IMR-90 (cell line): ENCODE data around the gene VPS37B. TPM values are rescaled to one million over a fixed set of nuclear protein-coding genes. Genes with fewer than 3 reads are reported as not detected.

Experiments
- ATAC-seq: fragments of 200-7000 bp; cut with Tn5 transposase; 2 replicates; pipeline ENCODE4 v1.9.1; 2020; ENCODE audit warnings: low read depth, mild to moderate bottlenecking, moderate library complexity
- BruUV-seq: library from RNA; stranded (reverse); fragments of 400-500 nt; replicated peaks from 2 replicates; lab custom pipeline; 2021; lab: Mats Ljungman, UMichigan
- CTCF ChIA-PET: fragments of 300-600 bp; formaldehyde crosslinking; extraction: SDS; loops from one replicate; lab custom pipeline; 2021; ENCODE audit warnings: antibody characterized with exemption; lab: Yijun Ruan, JAX
- POLR2A ChIA-PET: fragments of 300-600 bp; sonication (Branson Sonifier 250); formaldehyde crosslinking; loops from one replicate; lab custom pipeline; 2022; ENCODE audit warnings: antibody characterized with exemption; ENCODE audit not compliant: unreplicated experiment; lab: Charles Lee
- DNase-seq: peaks from one replicate; pipeline ENCODE4 v3.0.0; 2013
- H2AFZ ChIP-seq: replicated peaks from 2 replicates; pipeline ENCODE3; 2013; ENCODE audit warnings: low read length, mild to moderate bottlenecking; ENCODE audit not compliant: poor library complexity
- H2AK5ac ChIP-seq: 2 replicates; pipeline ENCODE4 v1.6.1; 2013; ENCODE audit warnings: low read depth, low read length, inconsistent platforms
- H2AK9ac ChIP-seq: replicated peaks from 2 replicates; pipeline ENCODE3; 2013; ENCODE audit warnings: mild to moderate bottlenecking, low read depth, low read length, moderate library complexity; ENCODE audit not compliant: poor library complexity
- H2BK120ac ChIP-seq: 2 replicates; pipeline ENCODE4 v1.6.1; 2013; ENCODE audit warnings: low read depth, low read length, inconsistent platforms
- H2BK15ac ChIP-seq: 3 replicates; pipeline ENCODE4 v1.6.1; 2013; ENCODE audit warnings: low read depth, low read length, inconsistent platforms
- H2BK20ac ChIP-seq: 2 replicates; pipeline ENCODE4 v1.6.1; 2013; ENCODE audit warnings: low read depth, mild to moderate bottlenecking, inconsistent platforms, low read length, moderate library complexity
- H2BK5ac ChIP-seq: 2 replicates; pipeline ENCODE4 v1.6.1; 2013; ENCODE audit warnings: mild to moderate bottlenecking, low read depth, low read length, inconsistent platforms; ENCODE audit not compliant: poor library complexity, severe bottlenecking
- H3K14ac ChIP-seq: replicated peaks from 2 replicates; pipeline ENCODE4 v1.6.1; 2013; ENCODE audit warnings: low read depth, low read length, inconsistent platforms
- H3K18ac ChIP-seq: 2 replicates; pipeline ENCODE4 v1.6.1; 2013; ENCODE audit warnings: low read depth, low read length, control low read depth
- H3K23ac ChIP-seq: 2 replicates; pipeline ENCODE4 v1.6.1; 2013; ENCODE audit warnings: low read depth, low read length, inconsistent platforms
- H3K27ac ChIP-seq: 2 replicates; pipeline ENCODE4 v1.5.1; 2013; ENCODE audit warnings: mild to moderate bottlenecking, control low read depth, low read length; ENCODE audit not compliant: insufficient read depth
- H3K27me3 ChIP-seq: 2 replicates; pipeline ENCODE4 v1.6.1; 2013; ENCODE audit warnings: low read length; ENCODE audit not compliant: control insufficient read depth, insufficient read depth
- H3K36me3 ChIP-seq: 2 replicates; pipeline ENCODE4 v1.6.1; 2013; ENCODE audit warnings: low read length, mixed read lengths; ENCODE audit not compliant: control insufficient read depth, insufficient read depth
- H3K4ac ChIP-seq: 2 replicates; pipeline ENCODE4 v1.6.1; 2013; ENCODE audit warnings: low read depth, low read length, inconsistent platforms
- H3K4me1 ChIP-seq: 2 replicates; pipeline ENCODE4 v1.6.1; 2013; ENCODE audit warnings: low read length, mixed read lengths; ENCODE audit not compliant: control insufficient read depth, insufficient read depth
- H3K4me2 ChIP-seq: 2 replicates; pipeline ENCODE4 v1.6.1; 2013; ENCODE audit warnings: low read depth, mild to moderate bottlenecking, control low read depth, low read length, moderate library complexity
- H3K4me3 ChIP-seq: 2 replicates; pipeline ENCODE4 v1.5.1; 2013; ENCODE audit warnings: low read depth, mild to moderate bottlenecking, control low read depth, low read length, moderate library complexity; ENCODE audit not compliant: insufficient read depth
- H3K56ac ChIP-seq: 2 replicates; pipeline ENCODE4 v1.6.1; 2013; ENCODE audit warnings: low read length, inconsistent platforms; ENCODE audit not compliant: insufficient read depth; ENCODE audit errors: extremely low read depth
- H3K79me1 ChIP-seq, 2 experiments: 2 replicates each; pipeline ENCODE4 v1.6.1; 2013; ENCODE audit warnings: low read length in 2 of 2, inconsistent platforms in 1 of 2, low read depth in 1 of 2
- H3K9ac ChIP-seq: 2 replicates; pipeline ENCODE4 v1.6.1; 2013; ENCODE audit warnings: low read depth, low read length, control low read depth
- H3K9me1 ChIP-seq: 2 replicates; pipeline ENCODE4 v1.6.1; 2013; ENCODE audit warnings: low read length, inconsistent platforms; ENCODE audit not compliant: insufficient read depth
- H3K9me3 ChIP-seq: 2 replicates; pipeline ENCODE4 v1.6.1; 2013; ENCODE audit warnings: low read length; ENCODE audit not compliant: control insufficient read depth, insufficient read depth
- H4K20me1 ChIP-seq: 2 replicates; pipeline ENCODE4 v1.6.1; 2013; ENCODE audit warnings: low read length, inconsistent platforms; ENCODE audit not compliant: insufficient read depth
- H4K5ac ChIP-seq: 2 replicates; pipeline ENCODE4 v1.6.1; 2013; ENCODE audit warnings: mild to moderate bottlenecking, low read depth, low read length, control low read depth
- H4K8ac ChIP-seq, 2 experiments: 2 replicates each; pipeline ENCODE4 v1.6.1; 2013; ENCODE audit warnings: low read depth in 2 of 2, low read length in 2 of 2, control low read depth in 1 of 2, inconsistent platforms in 1 of 2
- H4K91ac ChIP-seq: 2 replicates; pipeline ENCODE4 v1.6.1; 2013; ENCODE audit warnings: low read depth, low read length, inconsistent platforms; ENCODE audit not compliant: insufficient read depth
- CHD1 ChIP-seq: IDR thresholded peaks from 2 replicates; pipeline ENCODE4 v1.6.1; 2012; ENCODE audit warnings: low read depth, low read length, improper control_type of control experiment
- FOS ChIP-seq: fragments of 150-350 bp; IDR thresholded peaks from 2 replicates; pipeline ENCODE4 v1.6.1; 2016; ENCODE audit warnings: low read depth, low read length
- MAFK ChIP-seq: IDR thresholded peaks from 2 replicates; pipeline ENCODE4 v1.6.1; 2012; ENCODE audit warnings: low read depth, low read length, improper control_type of control experiment
- MAZ ChIP-seq: IDR thresholded peaks from 2 replicates; pipeline ENCODE4 v1.6.1; 2012; ENCODE audit warnings: low read depth, mild to moderate bottlenecking, low read length, improper control_type of control experiment, moderate library complexity, borderline replicate concordance
- MXI1 ChIP-seq: IDR thresholded peaks from 2 replicates; pipeline ENCODE4 v1.6.1; 2012; ENCODE audit warnings: low read depth, mild to moderate bottlenecking, low read length, moderate library complexity, borderline replicate concordance
- NFE2L2 ChIP-seq: fragments of 150-350 bp; IDR thresholded peaks from 2 replicates; pipeline ENCODE4 v1.6.1; 2016; ENCODE audit warnings: low read depth, mild to moderate bottlenecking, low read length
- POLR2A ChIP-seq: IDR thresholded peaks from 2 replicates; pipeline ENCODE4 v1.6.1; 2012; ENCODE audit warnings: mild to moderate bottlenecking, low read depth, low read length
- RAD21 ChIP-seq: IDR thresholded peaks from 2 replicates; pipeline ENCODE4 v1.6.1; 2012; ENCODE audit warnings: low read length, improper control_type of control experiment
- RCOR1 ChIP-seq: IDR thresholded peaks from 2 replicates; pipeline ENCODE4 v1.6.1; 2012; ENCODE audit warnings: mild to moderate bottlenecking, low read length, improper control_type of control experiment; ENCODE audit not compliant: insufficient replicate concordance
- SMC3 ChIP-seq: fragments of 150-350 bp; IDR thresholded peaks from 2 replicates; pipeline ENCODE4 v1.6.1; 2016; ENCODE audit warnings: low read depth, mild to moderate bottlenecking, antibody characterized with exemption, low read length, moderate library complexity
- WGBS, 2 experiments: methylation state at CpG; one replicate each; pipeline versions ENCODE4 v1.1.5 to v1.1.7; 2013; ENCODE audit warnings: missing lambda C conversion rate in 2 of 2; ENCODE audit not compliant: insufficient read length in 1 of 2; ENCODE audit errors: extremely low coverage in 2 of 2; 5-methylcytosine and 5-hydroxymethylcytosine counted together
- dilution Hi-C: fragments of 300-500 bp; cut with HindIII; formaldehyde crosslinking; loops from one replicate; pipeline ENCODE4 v1.14.3; 2018; ENCODE audit warnings: low sequenced_read_pairs; ENCODE audit not compliant: unreplicated experiment
- in situ Hi-C: fragments of 300-500 bp; cut with MboI; formaldehyde crosslinking; loops from 3 replicates; pipeline ENCODE4 v1.14.3; 2019; ENCODE audit warnings: low sequenced_read_pairs, inconsistent platforms, mixed read lengths
- intact Hi-C: fragments of 100-400 bp; cut with micrococcal nuclease; formaldehyde crosslinking; loops from 2 replicates; pipeline ENCODE4 v1.10.0; 2022
- polyA plus RNA-seq, 3 experiments: library from polyadenylated mRNA; depleted of rRNA; stranded (reverse); fragments of >200 nt; gene quantifications; 2 replicates each; pipeline ENCODE4 v1.2.3, GENCODE V29; 2012; ENCODE audit warnings: low replicate concordance in 1 of 3
- total RNA-seq: library from RNA; depleted of rRNA; stranded (reverse); fragments of >200 nt; gene quantifications from 2 replicates; pipeline ENCODE4 v1.2.3, GENCODE V29; 2012
- TF ChIP-seq, protein P1 (sequence below): conservative IDR thresholded peaks from 2 replicates; pipeline ENCODE4 v1.5.1; 2012; ENCODE audit warnings: mild to moderate bottlenecking, low read depth, low read length, improper control_type of control experiment
- TF ChIP-seq, protein P2 (sequence below): fragments of 150-350 bp; IDR thresholded peaks from 2 replicates; pipeline ENCODE4 v1.6.1; 2016; ENCODE audit warnings: low read depth, mild to moderate bottlenecking, low read length, moderate library complexity, borderline replicate concordance
- TF ChIP-seq, protein P3 (sequence below): fragments of 150-350 bp; IDR thresholded peaks from 2 replicates; pipeline ENCODE4 v1.6.1; 2017; ENCODE audit warnings: mild to moderate bottlenecking, antibody characterized with exemption, low read length, low read depth

VPS37B gene
- total and polyA plus RNA-seq, 2 of the 4 experiments (the other 2 are of a cell fraction), result 8.6 to 25.7 TPM

DNA sequence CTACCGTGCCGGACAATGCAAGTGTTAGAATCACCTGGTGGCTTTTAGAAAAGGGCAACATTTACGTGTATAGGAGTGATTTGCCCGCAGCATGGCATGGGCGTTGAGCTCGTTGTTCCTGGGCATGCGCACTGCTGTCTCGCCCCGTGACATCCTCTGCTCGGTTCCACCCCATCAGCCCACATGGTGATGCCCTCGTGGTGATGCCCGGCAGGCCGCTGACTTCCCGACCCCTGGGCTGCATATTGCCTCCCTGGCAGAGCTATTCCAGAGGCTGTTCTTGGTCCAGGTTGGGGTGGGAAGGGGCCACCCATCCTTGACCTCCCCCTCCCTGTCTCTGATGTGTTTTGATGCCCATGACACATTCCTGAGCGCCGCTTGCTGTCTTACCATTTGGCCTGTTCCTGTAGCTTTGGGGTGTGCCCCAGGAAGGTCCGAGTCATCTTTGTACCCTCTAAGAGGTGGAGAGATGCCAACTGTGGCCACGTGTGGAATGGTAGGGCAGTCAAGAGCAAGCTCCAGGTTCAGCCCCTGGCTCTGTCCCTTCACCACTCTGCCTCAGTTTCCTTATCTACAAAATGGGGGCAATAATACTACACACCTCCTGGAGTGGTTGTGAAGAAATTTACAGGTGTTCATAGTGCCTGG, 55.9 kb downstream of the VPS37B start:
- H2BK15ac ChIP-seq, result peak overlapping the region; percentile 60; the same call in 1 of the 3 replicates
- peaks cover 25% of the 10 kb centered on the region for H3K9me1 ChIP-seq
- 0 out of 2 replicates have a peak overlapping the region, but pooled peaks have one; percentile 87 for H2BK120ac ChIP-seq
- no TSS peak for BruUV-seq
- no peak overlapping the region for H3K56ac ChIP-seq
- WGBS, 2 experiments, result 96% methylated on average over 4 of the region's 18 CpGs; no CpG with 5 or more reads in 1 of the 2 experiments
- H3K14ac ChIP-seq, result peak overlapping the region; percentile 28; the same call in 1 of the 2 replicates
- in situ Hi-C loops (no loop called here), dilution Hi-C loops (no loop called here), intact Hi-C loops (no loop called here)
- H4K91ac ChIP-seq, result peak overlapping the region; percentile 85; the same call in 1 of the 2 replicates
- CTCF ChIA-PET, result no interaction called here
- no peak for TF ChIP-seq MAZ
- TF ChIP-seq CHD1, result no peak
- TF ChIP-seq, protein P1, sequence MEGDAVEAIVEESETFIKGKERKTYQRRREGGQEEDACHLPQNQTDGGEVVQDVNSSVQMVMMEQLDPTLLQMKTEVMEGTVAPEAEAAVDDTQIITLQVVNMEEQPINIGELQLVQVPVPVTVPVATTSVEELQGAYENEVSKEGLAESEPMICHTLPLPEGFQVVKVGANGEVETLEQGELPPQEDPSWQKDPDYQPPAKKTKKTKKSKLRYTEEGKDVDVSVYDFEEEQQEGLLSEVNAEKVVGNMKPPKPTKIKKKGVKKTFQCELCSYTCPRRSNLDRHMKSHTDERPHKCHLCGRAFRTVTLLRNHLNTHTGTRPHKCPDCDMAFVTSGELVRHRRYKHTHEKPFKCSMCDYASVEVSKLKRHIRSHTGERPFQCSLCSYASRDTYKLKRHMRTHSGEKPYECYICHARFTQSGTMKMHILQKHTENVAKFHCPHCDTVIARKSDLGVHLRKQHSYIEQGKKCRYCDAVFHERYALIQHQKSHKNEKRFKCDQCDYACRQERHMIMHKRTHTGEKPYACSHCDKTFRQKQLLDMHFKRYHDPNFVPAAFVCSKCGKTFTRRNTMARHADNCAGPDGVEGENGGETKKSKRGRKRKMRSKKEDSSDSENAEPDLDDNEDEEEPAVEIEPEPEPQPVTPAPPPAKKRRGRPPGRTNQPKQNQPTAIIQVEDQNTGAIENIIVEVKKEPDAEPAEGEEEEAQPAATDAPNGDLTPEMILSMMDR, result no peak
- no peak for TF ChIP-seq SMC3
- no peak for TF ChIP-seq MAFK
- TF ChIP-seq RAD21, result no peak
- TF ChIP-seq, protein P2, sequence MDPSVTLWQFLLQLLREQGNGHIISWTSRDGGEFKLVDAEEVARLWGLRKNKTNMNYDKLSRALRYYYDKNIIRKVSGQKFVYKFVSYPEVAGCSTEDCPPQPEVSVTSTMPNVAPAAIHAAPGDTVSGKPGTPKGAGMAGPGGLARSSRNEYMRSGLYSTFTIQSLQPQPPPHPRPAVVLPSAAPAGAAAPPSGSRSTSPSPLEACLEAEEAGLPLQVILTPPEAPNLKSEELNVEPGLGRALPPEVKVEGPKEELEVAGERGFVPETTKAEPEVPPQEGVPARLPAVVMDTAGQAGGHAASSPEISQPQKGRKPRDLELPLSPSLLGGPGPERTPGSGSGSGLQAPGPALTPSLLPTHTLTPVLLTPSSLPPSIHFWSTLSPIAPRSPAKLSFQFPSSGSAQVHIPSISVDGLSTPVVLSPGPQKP, result no peak
- TF ChIP-seq POLR2A, result no peak
- TF ChIP-seq FOS, result no peak
- no peak for TF ChIP-seq MXI1
- TF ChIP-seq RCOR1, result no peak
- TF ChIP-seq, protein P3, sequence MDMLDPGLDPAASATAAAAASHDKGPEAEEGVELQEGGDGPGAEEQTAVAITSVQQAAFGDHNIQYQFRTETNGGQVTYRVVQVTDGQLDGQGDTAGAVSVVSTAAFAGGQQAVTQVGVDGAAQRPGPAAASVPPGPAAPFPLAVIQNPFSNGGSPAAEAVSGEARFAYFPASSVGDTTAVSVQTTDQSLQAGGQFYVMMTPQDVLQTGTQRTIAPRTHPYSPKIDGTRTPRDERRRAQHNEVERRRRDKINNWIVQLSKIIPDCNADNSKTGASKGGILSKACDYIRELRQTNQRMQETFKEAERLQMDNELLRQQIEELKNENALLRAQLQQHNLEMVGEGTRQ, result no peak
- TF ChIP-seq NFE2L2, result no peak
- H3K79me1 ChIP-seq, result peaks cover 14 to 52% of the 10 kb centered on the region in 2 experiments
- H4K5ac ChIP-seq, result no peak overlapping the region
- H3K27ac ChIP-seq, result no peak overlapping the region
- H2AK9ac ChIP-seq, result peak overlapping the region; percentile 11
- H4K20me1 ChIP-seq, result peaks cover 12% of the 10 kb centered on the region; the same call in 1 of the 2 replicates
- H3K23ac ChIP-seq, result peak overlapping the region; percentile 34; the same call in 1 of the 2 replicates
- no peaks in the 10 kb centered on the region for H3K27me3 ChIP-seq
- no peak overlapping the region for H3K4me2 ChIP-seq
- H3K4me3 ChIP-seq, result no peak overlapping the region
- H3K9me3 ChIP-seq, result no peaks in the 10 kb centered on the region
- H3K4ac ChIP-seq, result peak overlapping the region; percentile 81
- no peak overlapping the region for H2BK5ac ChIP-seq
- DNase-seq (no peak), ATAC-seq (no peak)
- no peak overlapping the region for H4K8ac ChIP-seq
- H2BK20ac ChIP-seq, result peak overlapping the region; percentile 57
- POLR2A ChIA-PET, result no interaction called here
- H3K4me1 ChIP-seq, result peaks cover 22% of the 10 kb centered on the region
- H3K36me3 ChIP-seq, result no peaks in the 10 kb centered on the region
- H3K18ac ChIP-seq, result no peak overlapping the region
- peak overlapping the region; percentile 37 for H2AFZ ChIP-seq
- H3K9ac ChIP-seq, result no peak overlapping the region
- peak overlapping the region; percentile 67; the same call in 1 of the 2 replicates for H2AK5ac ChIP-seq
